A549 treated with GW870086 at 1 μM for 4 hours (cell line): ENCODE measurements around the gene NANOS1. TPM values are rescaled to one million over a fixed set of nuclear protein-coding genes. Genes with fewer than 3 reads are reported as not detected.

ENCODE experiments used
- total RNA-seq: library from RNA; stranded (reverse); fragments of 200-300 nt; extraction: Qiagen RNA extraction; gene quantifications from 5 replicates; pipeline ENCODE4 v1.2.3, GENCODE V29; 2022; ENCODE audit warnings: low read depth

The NANOS1 gene
- total RNA-seq = 2.4 to 4.0 TPM (median 3.5 TPM) in 5 replicates

GRCh38 chr10:119029613-119030420, at the start of gene NANOS1:
Gene NANOS1 (plus strand): TSS chr10:119029714. CDS start chr10:119029802, 88 bp downstream.

GRCh38 chr10:119080521-119081259, 51.2 kb downstream of the NANOS1 start, which contains the start of gene EIF3A:
Gene EIF3A (minus strand): TSS chr10:119080817. CDS start chr10:119080676, 141 bp downstream.

Other genes starting within 250 kb of the NANOS1 start
- gene EIF3A, start 51.1 kb downstream of the NANOS1 start, total RNA-seq = 110 to 150 TPM (median 131 TPM) in 5 replicates
- 43.3 to 61.7 TPM (median 56.1 TPM) in 5 replicates for gene DENND10, start 74.4 kb downstream of the NANOS1 start, total RNA-seq
- 44.0 to 49.5 TPM (median 47.7 TPM) in 5 replicates for gene SFXN4, start 136.0 kb downstream of the NANOS1 start, total RNA-seq
- gene PRDX3, start 149.1 kb downstream of the NANOS1 start, total RNA-seq = 274 to 343 TPM (median 322 TPM) in 5 replicates
- 8.5 to 10.8 TPM (median 10.3 TPM) in 5 replicates for gene GRK5, start 177.9 kb downstream of the NANOS1 start, total RNA-seq